OCI-M2 (cell line): ENCODE measurements around the gene ZNF789.
"Not testable (repeated sequence)": the region's sequence is repeated elsewhere in the genome, so short reads cannot be mapped to it uniquely, and the experiment has no call there.

Experiments
- DNase-seq: peaks from one replicate; lab custom pipeline; 2025; ENCODE audit not compliant: unreplicated experiment; lab: John Stamatoyannopoulos, UW

ZNF789 gene

DNA sequence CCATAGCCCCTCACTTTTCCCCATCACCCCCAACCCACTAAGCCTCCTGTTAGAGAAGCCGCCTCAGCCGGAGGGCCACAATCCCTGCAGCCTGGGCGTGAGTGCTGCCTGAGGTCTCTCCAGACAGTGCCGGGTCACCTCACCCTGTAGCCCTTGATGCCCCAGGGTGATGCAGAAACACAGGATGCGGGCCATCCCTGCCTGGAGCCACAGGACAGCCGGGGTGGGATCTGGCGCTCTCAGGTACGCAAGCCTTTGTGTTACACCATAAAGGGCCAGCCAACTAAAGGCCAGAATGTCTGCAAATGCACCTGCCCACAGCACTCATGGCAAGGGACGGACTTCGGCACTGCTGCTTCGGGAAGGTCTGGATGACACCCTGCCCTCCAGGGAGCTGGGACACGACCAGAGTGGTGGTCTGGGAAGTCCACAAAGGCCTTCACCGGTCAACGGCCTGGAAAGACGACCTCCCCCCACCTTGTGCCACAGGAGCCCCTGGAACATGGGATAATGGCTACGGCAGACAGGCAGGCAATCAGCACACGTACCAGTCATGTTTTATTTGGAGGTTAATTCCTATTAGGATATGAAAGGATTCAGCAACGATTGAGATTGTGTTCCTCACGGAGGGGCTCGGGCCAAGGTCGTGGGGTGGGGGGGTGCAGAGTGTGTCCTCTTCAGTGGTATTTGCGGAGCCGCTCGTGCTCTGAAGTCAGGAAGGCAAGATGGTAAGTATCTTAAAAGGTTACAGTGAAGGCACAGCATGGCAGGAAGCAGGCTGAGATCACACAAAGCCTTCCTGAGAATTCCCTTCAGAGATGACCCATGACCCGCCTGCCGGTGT lies 14.8 kb upstream of the ZNF789 start:
- no peak for DNase-seq

DNA sequence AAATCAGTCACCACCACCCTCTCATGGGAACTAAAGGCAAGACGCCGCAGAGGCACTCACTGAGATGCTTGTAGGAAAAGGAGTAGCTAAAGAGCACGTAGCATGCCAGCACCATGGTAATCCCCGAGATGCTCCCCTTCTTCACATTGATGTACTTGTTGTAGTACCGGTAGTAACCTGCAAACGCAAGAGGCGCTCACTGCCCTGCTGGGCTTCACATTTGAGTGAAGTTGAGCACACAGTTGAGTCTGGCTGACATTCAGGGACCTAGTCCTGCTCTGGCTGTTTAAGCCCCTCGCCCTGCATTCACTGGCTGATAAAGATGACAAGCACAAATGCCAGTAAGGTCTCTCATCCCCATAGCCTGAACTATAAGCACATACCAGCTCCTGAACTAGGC lies 13.6 kb upstream of the ZNF789 start:
- no peak for DNase-seq

DNA sequence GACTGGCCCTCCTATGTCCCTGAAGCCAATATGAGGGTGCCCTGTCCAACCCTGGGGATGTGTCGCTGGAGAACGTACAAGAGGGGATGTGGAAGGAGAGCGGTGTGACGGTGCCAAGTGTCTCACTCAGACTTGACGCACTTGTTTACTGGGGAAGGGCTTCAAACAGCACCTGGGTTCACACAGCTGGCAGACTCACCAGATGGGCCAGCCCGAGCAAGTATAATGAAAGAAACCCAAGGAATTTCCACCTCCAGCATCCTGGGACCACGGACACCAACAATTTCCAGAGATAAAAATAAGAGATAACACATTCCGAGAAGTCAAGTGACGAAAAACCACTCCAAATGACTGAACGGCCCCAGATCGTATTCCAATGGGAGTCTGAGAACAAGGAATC lies 12.0 kb upstream of the ZNF789 start:
- no peak for DNase-seq

DNA sequence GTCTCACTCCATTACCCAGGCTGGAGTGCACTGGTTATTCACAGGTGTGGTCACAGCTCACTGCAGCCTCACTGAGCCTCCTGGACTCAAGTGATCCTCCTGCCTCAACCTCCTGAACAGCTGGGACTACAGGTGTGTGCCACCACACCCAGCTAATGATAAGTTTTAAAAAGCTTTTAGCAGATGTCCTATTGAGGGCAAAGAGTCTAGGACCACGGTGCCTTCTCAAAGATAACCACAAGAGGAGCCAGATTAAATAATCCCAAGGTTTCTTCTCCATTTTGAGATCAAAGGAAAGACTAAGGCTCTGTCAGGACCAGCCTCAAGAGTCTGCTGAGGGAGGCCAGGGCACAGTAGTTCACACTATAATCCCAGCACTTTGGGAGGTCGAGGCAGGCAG lies 11.5 kb upstream of the ZNF789 start:
- no peak for DNase-seq

DNA sequence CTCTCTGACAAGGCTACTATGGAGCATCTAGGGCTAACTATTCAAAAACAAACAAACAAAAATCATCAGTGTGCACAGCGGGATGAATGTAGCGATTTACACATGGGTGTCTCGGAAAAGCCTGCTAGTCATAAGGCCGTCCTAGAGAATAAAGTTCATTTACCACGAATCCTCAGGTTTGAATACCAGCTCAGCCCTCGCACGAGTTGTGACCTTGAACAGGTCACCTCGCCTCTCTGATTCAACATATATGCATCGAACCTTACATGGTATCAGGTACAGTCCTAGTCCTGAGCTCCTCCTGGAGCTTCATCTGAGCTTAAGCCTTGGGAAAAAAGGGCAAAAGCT lies 7.3 kb upstream of the ZNF789 start:
- DNase-seq = no peak

DNA sequence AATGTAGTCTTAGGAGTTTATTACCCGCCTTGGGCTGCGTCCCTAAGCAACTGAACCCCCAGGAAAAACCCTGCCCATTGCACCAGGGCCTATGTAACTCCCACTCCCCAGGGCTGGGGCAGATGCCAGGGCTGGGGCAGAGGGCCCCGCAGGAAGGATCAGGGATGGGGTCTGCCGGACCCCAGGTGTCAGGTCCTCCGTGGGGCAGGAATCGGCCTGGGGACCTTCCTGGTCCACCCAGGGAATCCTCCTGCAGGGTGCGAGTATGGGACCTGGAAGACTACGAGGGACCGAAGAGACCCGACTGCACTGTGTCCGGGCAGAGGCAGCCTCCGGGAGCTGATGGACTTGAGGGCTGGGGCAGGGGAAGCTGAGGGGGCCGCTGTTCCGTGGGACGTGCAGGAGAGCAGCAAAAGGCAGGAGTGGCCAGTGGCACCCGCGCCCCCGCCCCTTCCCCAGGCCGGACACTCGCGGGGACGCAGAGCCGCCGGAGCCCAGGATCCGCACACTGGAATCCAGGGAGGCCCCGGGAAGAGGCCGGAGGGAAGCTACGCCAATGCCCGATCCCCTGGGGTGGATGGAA lies 4.3 kb upstream of the ZNF789 start:
- no peak for DNase-seq

DNA sequence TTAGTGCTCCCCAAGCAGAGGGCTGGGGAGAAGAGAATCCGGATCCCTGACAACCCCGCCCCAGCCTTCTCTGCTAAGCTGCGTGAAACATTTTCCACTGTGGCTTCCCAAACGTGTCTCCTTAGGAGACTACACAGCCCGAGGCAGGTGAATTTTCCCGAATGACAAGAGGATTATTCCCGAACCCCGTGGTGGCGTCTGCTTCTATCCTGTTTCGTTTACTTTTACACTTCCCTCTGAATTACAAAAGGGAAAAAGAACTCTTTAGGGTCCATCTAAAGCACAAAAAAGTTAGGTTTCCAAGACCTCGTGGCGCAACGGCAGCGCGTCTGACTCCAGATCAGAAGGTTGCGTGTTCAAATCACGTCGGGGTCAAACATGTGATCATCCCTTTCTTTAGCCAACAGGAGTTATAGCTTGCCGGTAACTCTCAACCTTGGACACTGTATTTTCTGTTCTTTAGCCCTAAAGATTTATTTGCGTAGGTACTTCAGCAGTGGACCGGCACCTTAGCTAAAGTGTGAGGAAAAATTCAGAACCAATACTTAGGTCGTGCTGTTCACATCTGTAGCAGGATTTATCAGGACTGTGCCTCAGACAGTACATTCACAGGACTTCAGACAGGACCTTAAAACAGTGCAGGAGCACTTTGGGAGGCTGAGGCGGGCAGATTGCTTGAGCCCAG lies 3.2 kb upstream of the ZNF789 start:
- DNase-seq = no peak

DNA sequence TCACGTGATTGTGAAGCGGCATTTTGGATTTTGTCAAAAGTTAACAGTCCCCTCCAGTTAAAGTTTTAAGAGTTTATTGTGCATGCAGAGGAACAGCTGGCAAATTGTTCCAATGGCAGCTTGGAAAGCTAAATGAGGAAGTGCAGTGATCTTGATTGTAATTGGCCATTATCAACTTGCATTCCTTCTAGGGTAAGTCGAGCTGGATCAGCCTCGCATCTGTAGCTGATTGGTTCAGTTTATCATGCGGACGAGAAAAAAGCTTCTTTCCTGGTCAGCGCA lies 566 bp downstream of the ZNF789 start:
- DNase-seq = no peak

DNA sequence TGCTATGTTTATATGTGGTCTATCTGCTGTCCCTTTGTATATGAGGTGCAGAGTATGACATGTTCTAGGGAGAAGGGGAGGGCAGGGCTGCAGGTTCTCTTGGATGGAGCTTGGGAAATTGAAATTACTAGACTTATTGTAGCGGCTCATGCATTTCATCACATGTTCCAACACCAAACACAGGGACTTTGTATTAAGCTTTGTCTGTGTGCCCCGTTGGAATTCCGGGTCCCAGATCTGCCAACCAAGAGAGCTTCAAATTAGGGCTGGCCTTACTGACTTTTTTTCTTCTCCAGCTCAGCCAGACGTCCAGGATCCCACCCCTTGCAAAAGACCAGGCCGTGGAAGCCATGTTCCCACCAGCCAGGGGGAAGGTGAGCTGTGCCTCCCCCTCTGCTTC lies 3.4 kb downstream of the ZNF789 start:
- no peak for DNase-seq

DNA sequence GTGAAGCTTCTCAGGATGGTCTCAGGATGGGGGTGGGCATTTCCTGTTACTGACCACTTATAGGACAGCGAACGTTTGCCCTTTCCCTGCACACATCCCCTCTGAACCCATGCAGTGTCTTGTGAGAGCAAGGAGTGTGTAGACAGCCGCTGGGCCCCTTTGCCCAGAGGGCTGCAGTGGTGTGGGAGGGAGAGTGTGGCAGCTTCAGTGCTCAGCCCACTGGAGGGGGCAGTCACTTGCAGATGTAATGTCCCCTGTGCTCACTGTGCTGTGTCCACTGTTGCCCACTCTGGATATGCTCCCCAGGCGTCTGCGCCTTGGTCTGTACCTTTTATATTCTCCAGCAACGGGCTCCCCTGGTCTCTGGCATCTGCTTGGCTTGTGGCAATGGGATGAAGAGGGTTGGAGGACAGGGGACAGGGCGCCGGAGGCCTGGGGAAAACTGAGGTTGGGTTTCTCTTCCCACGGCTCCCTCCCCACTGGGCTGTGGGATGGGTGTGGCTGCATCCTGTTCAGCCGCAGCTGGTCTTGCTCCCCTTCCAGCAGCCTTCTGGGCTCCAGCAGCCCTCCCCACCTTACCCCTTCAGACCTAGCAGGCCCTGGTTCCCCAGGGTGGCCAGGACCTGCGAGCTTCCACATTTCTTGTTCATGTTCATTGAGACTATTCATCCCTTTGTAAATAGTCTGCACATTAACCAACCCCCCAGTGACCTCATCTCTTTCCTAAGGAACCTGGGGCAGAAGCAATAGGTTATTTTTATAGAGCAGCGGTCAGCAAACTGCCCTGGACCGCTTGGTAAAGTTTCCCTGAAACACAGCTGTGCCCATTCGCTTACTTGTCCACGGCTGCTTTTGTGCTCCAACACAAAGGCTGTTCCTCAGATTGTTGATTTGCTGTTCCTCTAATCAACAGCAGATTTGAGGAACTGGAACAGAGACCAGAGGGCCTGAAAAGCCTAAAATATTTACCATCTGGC lies 6.1 kb downstream of the ZNF789 start:
- no peak for DNase-seq

DNA sequence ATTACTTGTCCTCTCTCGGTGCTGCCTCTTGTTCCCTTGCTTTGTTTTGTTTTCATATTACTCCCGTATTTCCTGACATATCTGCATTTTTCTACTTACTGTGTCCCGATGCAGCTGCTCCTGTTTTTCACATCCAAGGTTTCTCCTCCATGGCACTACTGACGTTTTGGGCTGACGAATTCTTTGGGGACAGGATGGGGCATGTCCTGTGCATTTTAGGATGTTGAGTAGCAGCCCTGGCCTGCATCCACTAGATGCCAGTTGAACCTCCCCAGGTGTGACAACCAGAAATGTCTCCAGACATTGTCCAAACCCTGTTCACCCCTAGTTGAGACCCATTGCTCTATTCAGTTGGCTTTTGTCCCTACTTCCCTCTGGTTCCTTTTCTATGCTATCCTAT lies 12.4 kb downstream of the ZNF789 start:
- no peak for DNase-seq

DNA sequence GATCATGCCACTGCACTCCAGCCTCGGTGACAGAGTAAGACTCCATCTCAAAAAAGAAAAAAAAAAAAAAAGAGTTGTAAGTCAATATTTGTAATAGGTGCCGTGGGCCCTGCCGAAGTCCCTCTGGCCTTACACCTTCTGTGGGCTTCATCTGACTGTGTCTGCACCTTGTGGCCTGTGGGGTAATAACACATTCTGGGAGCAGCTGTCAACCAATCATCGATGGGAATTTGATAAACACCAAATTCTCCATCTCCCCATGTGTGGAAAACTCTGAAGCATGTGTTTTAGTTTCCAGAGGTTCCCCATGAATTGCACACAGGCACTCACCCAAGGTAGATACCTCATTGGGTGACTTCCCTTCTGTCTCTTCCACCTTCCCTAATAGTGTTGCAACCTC lies 16.5 kb downstream of the ZNF789 start:
- no peak for DNase-seq

DNA sequence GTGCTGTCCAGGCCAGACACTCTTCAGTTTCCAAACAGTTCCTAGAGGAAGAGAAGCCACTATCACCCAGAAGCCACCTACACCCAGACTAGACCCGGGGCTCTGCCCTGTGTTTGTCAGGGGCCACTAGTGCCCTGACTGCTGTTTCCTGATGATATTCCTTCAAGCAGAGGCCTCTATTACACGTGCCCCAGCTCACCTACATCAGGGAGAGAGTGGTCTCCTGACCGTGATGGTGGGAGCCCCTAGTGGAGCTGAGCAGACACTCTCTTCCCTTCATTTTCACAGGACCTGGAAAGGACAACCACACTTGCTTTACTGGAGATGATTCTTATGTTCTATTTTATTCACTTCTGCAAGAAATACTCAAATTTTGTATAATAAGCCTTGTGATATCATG lies 18.2 kb downstream of the ZNF789 start:
- no peak for DNase-seq

DNA sequence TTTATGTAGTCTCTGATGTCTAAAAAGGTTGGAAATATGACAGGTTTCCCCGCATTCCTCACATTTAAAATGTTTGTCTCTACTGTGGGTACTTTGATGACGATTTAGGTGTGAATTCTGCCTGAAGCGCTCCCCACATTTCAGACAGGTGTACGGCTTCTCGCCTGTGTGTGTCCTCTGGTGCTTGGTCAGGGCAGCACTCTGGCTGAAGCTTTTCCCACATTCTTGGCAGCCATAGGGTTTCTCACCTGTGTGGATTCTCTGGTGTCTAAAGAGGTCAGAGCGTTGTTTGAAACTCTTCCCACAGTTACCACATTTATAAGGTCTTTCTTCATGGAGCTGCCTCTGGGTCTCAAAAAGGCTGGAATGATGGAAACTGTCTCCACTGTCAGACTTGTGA lies 21.1 kb downstream of the ZNF789 start:
- DNase-seq = no peak

DNA sequence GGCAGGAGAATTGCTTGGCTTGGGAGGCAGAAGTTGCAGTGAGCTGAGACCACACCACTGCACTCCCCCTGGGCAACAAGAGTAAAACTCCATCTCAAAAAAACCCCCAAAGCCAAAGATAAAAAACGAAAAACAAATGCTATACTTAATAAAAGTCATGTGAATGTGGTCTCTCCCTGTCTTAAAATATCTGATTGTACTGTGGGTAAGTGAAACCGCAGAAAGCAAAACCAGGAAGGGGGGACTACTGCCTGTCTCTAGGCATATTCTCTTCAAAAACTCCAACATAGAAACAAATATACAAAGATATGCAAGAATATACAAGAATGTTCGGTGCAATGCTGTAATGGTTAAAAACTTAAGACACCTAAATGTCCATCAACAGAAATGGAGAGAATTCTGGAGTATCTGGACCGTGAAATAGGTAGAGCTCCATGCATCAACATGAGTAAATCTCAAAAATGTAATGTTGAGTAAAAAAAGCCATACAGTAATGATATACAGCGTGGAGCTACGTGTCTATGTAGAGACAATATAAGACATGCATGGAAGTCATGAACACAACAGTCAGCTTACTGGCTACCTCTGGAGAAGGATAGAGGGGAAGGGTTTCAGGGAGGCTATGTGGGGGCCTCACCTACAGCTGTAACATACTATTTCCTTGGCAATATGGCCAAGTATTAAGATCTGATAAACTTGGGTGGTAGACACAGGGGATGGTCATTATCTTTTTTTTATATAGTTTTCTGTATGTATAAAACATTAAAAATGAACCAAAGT lies 25.3 kb downstream of the ZNF789 start:
- no peak for DNase-seq

DNA sequence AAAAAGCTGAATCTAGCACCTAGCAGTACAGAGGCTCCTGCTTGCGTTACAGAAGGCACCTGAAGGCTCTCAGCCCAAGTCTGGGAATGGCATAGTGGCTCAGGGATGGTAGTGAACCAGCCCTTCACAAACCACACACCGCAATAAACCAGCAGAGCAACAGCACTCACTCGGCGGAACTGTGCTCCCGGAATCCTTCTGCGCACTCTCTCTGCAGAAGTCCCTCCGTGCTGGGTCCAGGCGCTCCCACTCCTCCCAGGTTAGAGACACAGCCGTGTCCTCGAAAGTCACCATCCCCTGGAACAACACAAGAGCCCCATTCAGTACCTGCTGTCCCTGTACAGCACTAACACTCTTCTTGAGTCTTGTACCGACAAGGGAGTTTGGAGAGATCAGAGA lies 25.9 kb downstream of the ZNF789 start:
- DNase-seq = no peak

DNA sequence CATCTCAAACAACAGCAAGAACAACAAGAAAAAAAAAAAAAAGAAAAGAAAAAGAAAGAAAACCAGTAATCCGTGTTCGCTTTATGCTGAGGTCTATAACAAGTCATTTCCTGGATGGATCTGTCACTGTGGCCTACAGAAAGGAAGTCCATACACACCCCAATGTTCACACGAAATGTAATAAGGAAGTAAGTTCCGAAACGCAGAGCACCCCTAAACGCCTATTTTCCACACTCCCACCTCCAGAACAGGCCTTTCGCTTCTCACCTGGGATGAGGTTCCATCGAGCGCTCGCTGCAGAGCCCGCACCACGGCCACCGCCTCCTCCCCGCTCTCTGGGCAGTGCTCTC lies 26.7 kb downstream of the ZNF789 start:
- DNase-seq = no peak

DNA sequence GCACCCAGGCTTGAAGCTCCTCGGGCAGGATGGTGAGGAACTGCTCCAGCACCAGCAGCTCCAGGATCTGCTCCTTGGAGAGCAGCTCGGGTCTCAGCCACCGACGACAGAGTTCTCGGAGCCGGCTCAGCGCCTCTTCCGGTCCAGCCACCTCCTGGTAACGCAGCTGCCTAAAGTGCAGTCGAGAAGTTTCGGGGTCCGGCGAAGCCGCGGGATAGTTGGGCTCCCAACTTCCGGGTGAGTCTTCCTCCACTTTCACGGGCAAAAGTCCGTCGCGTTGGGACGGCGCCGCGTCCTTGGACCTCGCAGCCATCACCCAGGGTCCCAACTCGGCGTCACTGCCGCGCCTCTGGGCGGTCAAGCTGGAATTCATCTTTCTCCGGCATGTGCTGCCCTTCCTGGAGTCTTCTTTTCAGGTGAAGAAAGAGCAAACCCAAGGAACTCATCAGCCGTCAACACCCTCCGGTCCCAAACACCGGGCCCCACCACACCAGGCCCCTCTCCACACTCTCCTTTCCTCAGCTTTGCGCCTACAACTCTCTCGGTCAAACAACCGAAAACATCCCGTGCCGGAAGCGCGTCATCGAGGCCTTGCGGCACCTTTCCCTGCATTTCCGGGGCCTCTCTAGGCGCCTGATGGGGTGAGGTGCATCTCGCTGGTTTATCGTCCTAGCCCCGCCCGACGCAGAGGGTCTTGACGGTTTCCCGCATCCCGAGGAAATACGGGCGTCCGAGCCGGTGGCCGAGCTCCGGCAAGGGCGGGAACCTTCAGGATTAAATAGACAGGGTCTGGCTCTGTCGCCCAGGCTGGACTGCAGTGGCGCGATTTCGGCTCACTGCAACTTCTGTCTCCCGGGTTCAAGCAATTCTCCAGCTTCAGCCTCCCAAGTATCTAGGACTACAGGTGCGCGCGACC lies 27.3 kb downstream of the ZNF789 start, which contains the start of gene ZNF394:
ZNF394 (minus strand) TSS at position 561 of the 916 bp plus-strand sequence; CDS start at position 373, 188 bp downstream.
- DNase-seq = no peak

DNA sequence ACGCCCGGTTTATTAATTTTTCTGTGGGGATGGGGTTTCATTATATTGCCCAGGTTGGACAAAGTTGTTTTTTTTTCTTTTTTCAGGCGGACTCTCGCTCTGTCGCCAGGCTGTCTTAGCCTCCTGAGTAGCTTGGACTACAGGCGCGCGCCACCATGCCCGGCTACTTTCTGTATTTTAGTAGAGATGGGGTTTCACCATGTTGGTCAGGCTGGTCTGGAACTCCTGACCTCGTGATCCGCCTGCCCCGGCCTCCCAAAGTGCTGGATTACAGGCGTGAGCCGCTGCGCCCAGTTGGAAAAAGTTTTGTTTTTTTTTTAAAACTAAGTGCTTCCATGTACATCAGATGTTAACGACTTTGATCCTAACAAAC lies 27.9 kb downstream of the ZNF789 start:
- no peak for DNase-seq

DNA sequence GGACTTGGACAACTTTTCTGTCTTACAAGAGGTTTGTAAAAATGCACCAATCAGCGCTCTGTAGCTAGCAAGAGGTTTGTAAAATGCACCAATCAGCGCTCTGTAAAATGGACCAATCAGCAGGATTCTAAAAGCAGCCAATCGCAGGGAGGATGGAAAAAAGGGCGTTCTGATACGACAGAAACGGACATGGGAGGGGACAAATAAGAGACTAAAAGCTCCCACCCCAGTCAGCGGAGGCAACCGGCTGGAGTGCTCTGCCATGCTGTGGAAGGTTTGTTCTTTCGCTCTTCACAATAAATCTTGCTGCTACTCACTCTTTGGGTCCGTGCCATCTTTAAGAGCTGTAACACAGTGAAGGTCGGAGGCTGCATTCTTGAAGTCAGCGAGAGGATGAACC lies 28.5 kb downstream of the ZNF789 start:
- not testable (repeated sequence) for DNase-seq
